Parathyroid adenoma (tissue), 2 donors: ENCODE results near the gene VPS33A.

Source experiments
- H2AFZ ChIP-seq: fragments of 300-600 bp; sonication (generic); one replicate; pipeline ENCODE4 v1.7.0; 2017; ENCODE audit warnings: antibody characterized with exemption, mild to moderate bottlenecking
- H3K27ac ChIP-seq: fragments of 300-600 bp; sonication (generic); one replicate; pipeline ENCODE4 v1.7.0; 2017
- H3K27me3 ChIP-seq: fragments of 300-600 bp; sonication (generic); one replicate; pipeline ENCODE4 v1.7.0; 2017; ENCODE audit warnings: low read length; ENCODE audit not compliant: control insufficient read depth, insufficient read depth
- H3K36me3 ChIP-seq: fragments of 300-600 bp; sonication (generic); one replicate; pipeline ENCODE4 v1.7.0; 2017; ENCODE audit warnings: low read length; ENCODE audit not compliant: control insufficient read depth, insufficient read depth
- H3K4me1 ChIP-seq: fragments of 300-600 bp; sonication (generic); one replicate; pipeline ENCODE4 v1.7.0; 2017; ENCODE audit warnings: control low read depth
- H3K4me2 ChIP-seq: fragments of 300-600 bp; sonication (generic); one replicate; pipeline ENCODE4 v1.7.0; 2017; ENCODE audit warnings: low read length
- H3K4me3 ChIP-seq: fragments of 300-600 bp; sonication (generic); one replicate; pipeline ENCODE4 v1.7.0; 2017; ENCODE audit warnings: low read depth, low read length
- H3K79me2 ChIP-seq: fragments of 300-600 bp; sonication (generic); one replicate; pipeline ENCODE4 v1.7.0; 2017; ENCODE audit warnings: control low read depth
- H3K9ac ChIP-seq: fragments of 300-600 bp; sonication (generic); one replicate; pipeline ENCODE4 v1.7.0; 2017; ENCODE audit warnings: mild to moderate bottlenecking
- H3K9me3 ChIP-seq: fragments of 300-600 bp; sonication (generic); one replicate; pipeline ENCODE4 v1.7.0; 2017; ENCODE audit warnings: low read length; ENCODE audit not compliant: control insufficient read depth
- CTCF ChIP-seq: fragments of 300-600 bp; sonication (generic); IDR thresholded peaks from one replicate; pipeline ENCODE4 v1.7.0; 2017; ENCODE audit warnings: antibody characterized with exemption, mild to moderate bottlenecking
- donor health status: primary hyperparathyroidism.

Gene VPS33A

GRCh38 chr12:122309564-122310121 lies 43.3 kb upstream of the VPS33A start:
- Histone ChIP-seq H3K4me3 (no peak overlapping the region), H3K4me2 (no peak overlapping the region), H3K27me3 (no peaks in the 10 kb centered on the region), H3K9ac (no peak overlapping the region), H3K36me3 (no peaks in the 10 kb centered on the region), H3K9me3 (no peaks in the 10 kb centered on the region), H3K27ac (no peak overlapping the region), H3K4me1 (no peaks in the 10 kb centered on the region), H3K79me2 (peaks cover 4% of the 10 kb centered on the region), H2AFZ (no peak overlapping the region)
- TF ChIP-seq CTCF = no peak

- Histone ChIP-seq H3K27ac (no peak overlapping the region), H3K79me2 (peaks cover 4% of the 10 kb centered on the region), H3K27me3 (no peaks in the 10 kb centered on the region), H3K4me2 (no peak overlapping the region), H3K4me3 (no peak overlapping the region), H3K9ac (no peak overlapping the region), H3K36me3 (no peaks in the 10 kb centered on the region), H3K4me1 (no peaks in the 10 kb centered on the region), H2AFZ (no peak overlapping the region), H3K9me3 (no peaks in the 10 kb centered on the region)
- no peak for TF ChIP-seq CTCF
Observed at GRCh38 chr12:122308811-122309210, 42.5 kb upstream of the VPS33A start.

- H3K4me2 ChIP-seq = no peak overlapping the region
- TF ChIP-seq CTCF = no peak
- H3K36me3 ChIP-seq = no peaks in the 10 kb centered on the region
- no peaks in the 10 kb centered on the region for H3K27me3 ChIP-seq
- no peaks in the 10 kb centered on the region for H3K4me1 ChIP-seq
- no peak overlapping the region for H3K9ac ChIP-seq
- no peak overlapping the region for H3K27ac ChIP-seq
- peaks cover 4% of the 10 kb centered on the region for H3K79me2 ChIP-seq
- no peak overlapping the region for H3K4me3 ChIP-seq
- H2AFZ ChIP-seq = no peak overlapping the region
- no peaks in the 10 kb centered on the region for H3K9me3 ChIP-seq
Observed at GRCh38 chr12:122306407-122306806, 40.1 kb upstream of the VPS33A start.

- Histone ChIP-seq H3K79me2 (peaks cover 4% of the 10 kb centered on the region), H2AFZ (no peak overlapping the region), H3K4me2 (no peak overlapping the region), H3K27me3 (no peaks in the 10 kb centered on the region), H3K4me3 (no peak overlapping the region), H3K27ac (no peak overlapping the region), H3K9ac (no peak overlapping the region), H3K4me1 (no peaks in the 10 kb centered on the region), H3K36me3 (no peaks in the 10 kb centered on the region), H3K9me3 (no peaks in the 10 kb centered on the region)
- TF ChIP-seq CTCF = no peak
Observed at GRCh38 chr12:122304924-122305323, 38.6 kb upstream of the VPS33A start.

- peaks cover 4% of the 10 kb centered on the region for H3K79me2 ChIP-seq
- H3K4me3 ChIP-seq = no peak overlapping the region
- TF ChIP-seq CTCF = no peak
- H3K4me2 ChIP-seq = no peak overlapping the region
- H3K9me3 ChIP-seq = no peaks in the 10 kb centered on the region
- H3K4me1 ChIP-seq = no peaks in the 10 kb centered on the region
- H3K27ac ChIP-seq = no peak overlapping the region
- no peaks in the 10 kb centered on the region for H3K27me3 ChIP-seq
- no peak overlapping the region for H2AFZ ChIP-seq
- no peak overlapping the region for H3K9ac ChIP-seq
- H3K36me3 ChIP-seq = no peaks in the 10 kb centered on the region
Observed at GRCh38 chr12:122303068-122303467, 36.8 kb upstream of the VPS33A start.
